Omental fat pad (tissue), 4 donors: Measurements from ENCODE around the gene BANF1. TPM values are rescaled to one million over a fixed set of nuclear protein-coding genes. Genes with fewer than 3 reads are reported as not detected.

Source experiments
- ATAC-seq: fragments of 150-250 bp; one replicate; pipeline ENCODE4 v1.9.1; 2016; ENCODE audit warnings: mild to moderate bottlenecking, moderate library complexity; ENCODE audit not compliant: low FRiP score
- DNase-seq: peaks from one replicate; pipeline ENCODE4 v3.0.0-alpha.2; 2019; ENCODE audit warnings: low spot score
- total RNA-seq, 4 donors: library from RNA; depleted of rRNA; stranded (reverse); fragments of >200 nt; gene quantifications; one replicate each; pipeline ENCODE4 v1.1.0, GENCODE V29; 2016
- TF ChIP-seq, protein P1 (sequence below), 3 donors: fragments of 450-650 bp; IDR thresholded peaks; one replicate each; pipeline ENCODE4 v1.5.1; 2016 to 2017; ENCODE audit warnings: antibody characterized with exemption in 3 of 3, mild to moderate bottlenecking in 3 of 3, moderate library complexity in 2 of 3

Gene BANF1
- total RNA-seq, 4 donors from 2014 or later: 24.6 to 40.8 (median 33.0) TPM

DNA sequence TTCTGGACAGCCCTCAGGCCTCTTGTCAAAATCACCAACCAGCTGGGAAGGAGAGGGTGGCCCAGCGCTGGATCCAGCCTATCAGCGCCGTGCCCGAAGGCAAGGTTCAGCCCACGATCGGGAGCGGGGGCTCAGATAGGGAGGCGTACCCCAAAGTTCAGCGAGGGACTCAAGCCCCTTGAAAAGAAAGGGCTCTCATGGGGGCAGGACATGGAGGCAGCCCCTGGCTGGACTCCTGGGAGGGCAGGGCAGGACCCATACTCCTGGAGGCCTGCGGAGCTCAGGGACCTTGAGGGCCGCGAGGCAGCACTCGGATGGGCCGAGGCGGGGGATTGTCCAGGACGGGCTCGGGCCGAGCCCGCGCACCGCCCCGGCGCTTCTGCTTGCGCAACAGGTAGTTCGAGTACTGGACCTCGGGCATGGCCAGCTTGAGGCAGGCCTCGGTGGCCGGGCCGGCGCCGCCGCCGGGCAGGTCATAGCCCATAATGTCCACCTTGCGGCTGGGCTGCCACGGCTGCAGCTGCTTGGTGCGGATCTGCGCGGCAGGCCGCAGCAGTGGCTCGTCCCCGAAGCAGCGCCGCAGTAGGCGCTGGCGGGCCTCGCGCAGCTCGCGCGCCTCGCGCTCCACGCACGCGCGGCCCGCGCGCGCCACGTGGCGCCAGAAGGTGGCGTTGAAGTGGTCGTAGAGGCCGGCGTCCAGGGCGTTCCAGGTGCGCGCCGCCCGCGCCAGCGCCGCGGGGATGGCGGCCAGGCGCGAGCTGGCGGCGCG, 40.1 kb downstream of the BANF1 start:
- ATAC-seq: no peak
- TF ChIP-seq, protein P1, sequence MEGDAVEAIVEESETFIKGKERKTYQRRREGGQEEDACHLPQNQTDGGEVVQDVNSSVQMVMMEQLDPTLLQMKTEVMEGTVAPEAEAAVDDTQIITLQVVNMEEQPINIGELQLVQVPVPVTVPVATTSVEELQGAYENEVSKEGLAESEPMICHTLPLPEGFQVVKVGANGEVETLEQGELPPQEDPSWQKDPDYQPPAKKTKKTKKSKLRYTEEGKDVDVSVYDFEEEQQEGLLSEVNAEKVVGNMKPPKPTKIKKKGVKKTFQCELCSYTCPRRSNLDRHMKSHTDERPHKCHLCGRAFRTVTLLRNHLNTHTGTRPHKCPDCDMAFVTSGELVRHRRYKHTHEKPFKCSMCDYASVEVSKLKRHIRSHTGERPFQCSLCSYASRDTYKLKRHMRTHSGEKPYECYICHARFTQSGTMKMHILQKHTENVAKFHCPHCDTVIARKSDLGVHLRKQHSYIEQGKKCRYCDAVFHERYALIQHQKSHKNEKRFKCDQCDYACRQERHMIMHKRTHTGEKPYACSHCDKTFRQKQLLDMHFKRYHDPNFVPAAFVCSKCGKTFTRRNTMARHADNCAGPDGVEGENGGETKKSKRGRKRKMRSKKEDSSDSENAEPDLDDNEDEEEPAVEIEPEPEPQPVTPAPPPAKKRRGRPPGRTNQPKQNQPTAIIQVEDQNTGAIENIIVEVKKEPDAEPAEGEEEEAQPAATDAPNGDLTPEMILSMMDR (IDR thresholded peaks at IDR 0.05): no peak
- no peak for DNase-seq

DNA sequence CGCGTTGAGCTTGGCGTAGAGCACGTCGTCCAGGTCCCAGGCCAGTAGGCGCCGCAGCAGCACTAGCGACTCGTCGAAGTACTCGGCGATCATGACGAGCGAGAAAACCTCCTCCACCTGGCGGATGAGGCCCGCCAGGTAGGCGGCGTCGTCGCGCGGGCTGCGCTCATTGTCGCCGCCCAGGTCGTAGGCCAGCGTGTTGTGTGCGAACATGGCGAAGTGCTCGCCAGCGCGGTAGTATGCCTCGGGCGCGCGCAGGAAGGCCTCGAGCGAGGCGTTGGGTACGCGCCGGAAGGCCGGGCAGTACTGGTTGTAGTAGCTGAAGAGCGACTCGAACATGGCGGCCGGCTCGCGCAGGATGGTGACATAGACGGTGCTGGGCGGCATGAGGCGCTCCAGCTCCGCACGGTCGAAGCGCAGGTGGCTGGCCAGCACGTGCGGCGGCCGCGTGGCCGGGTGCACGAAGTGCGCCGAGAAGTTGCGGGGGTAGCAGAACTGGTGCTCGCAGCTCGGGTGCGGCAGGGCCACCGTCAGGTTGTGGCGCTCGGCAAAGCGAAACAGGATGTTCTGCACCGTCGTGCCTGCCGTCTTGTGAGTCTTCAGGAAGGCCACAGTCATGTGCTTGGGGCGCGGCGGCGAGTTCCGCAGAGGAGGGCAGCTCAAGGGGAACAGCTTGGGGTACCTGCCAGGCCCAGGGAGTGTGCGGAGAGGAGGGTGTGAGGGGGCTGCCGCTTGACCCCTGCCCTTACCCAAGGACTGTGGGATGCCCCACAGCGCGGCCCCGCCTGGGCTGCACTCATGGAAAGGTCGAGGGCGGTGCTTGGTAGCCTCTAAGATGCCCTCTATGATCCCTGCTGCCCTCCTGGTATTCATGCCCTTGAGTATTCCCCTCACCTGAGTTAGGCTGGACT, 40.9 kb downstream of the BANF1 start:
- ATAC-seq (no peak), DNase-seq (no peak)
- TF ChIP-seq, protein P1 (IDR thresholded peaks at IDR 0.05): no peak

DNA sequence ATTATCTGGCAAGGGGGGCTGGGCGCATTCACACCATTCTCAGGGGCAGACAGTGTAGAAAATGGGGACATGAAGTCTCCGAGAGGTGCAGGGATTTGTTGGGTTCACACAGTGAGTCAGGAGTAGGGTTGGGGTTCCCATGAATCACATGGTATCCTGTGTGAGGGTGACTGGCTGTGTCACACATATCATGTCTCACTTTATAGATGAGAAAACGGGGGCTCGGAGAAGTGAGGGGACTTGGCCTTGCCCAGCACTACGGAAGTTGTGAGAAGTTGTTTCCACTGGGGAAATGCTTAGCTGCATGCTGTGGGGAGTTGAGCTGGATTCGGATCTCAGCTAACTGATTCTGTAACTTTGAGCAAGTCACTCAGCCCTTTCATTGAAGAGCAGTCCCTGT, 42.5 kb downstream of the BANF1 start:
- DNase-seq: no peak
- TF ChIP-seq, protein P1 (IDR thresholded peaks at IDR 0.05): no peak
- no peak for ATAC-seq

DNA sequence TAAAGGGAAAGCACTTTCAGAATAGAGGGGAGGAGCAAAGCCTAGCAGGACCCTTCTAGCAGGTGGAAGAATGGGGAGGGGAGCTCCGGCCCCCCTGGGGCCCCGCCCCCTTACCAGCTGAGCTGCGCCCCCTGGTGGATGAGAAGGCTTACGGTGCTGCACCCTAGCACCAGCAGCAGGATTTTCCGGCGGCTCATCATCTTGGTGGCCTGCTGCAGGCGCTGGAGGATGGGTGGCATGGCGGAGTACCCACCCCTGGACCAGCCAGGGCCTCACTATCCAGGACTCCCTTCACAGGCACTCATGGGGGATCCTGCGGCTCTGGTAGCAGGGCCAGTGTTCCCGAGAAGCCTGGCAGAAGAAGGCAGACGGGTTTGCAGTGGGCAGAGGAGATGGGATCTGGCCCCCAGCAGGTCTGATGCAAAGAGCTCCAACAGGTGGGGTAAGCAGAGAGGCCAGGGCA, 42.9 kb downstream of the BANF1 start:
- DNase-seq: peak; percentile 74
- TF ChIP-seq, protein P1 (IDR thresholded peaks at IDR 0.05): peak in 2 of 3 donors; percentile 37 to 39
- ATAC-seq: peak; percentile 60

DNA sequence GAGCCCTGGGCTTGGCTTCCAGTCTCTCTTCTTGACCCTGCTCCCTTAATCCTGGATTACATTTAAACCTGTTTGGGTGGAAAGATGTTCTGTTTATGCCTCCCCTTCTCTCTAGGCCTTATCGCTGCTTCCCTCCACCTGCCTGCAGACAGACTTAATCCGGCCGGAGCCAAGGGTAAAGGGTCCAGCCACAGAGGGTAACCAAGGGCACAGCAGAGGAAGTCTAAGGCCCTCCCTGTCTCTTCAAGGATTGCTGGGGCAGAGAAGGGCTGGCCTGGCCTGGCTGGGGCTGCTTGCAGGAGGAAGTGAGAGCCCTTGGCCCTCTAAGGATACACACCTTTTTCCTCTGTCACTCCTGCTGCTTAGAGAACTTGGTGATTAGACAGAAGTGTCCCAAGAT, 44.6 kb downstream of the BANF1 start:
- TF ChIP-seq, protein P1 (IDR thresholded peaks at IDR 0.05): no peak
- DNase-seq (no peak), ATAC-seq (no peak)

DNA sequence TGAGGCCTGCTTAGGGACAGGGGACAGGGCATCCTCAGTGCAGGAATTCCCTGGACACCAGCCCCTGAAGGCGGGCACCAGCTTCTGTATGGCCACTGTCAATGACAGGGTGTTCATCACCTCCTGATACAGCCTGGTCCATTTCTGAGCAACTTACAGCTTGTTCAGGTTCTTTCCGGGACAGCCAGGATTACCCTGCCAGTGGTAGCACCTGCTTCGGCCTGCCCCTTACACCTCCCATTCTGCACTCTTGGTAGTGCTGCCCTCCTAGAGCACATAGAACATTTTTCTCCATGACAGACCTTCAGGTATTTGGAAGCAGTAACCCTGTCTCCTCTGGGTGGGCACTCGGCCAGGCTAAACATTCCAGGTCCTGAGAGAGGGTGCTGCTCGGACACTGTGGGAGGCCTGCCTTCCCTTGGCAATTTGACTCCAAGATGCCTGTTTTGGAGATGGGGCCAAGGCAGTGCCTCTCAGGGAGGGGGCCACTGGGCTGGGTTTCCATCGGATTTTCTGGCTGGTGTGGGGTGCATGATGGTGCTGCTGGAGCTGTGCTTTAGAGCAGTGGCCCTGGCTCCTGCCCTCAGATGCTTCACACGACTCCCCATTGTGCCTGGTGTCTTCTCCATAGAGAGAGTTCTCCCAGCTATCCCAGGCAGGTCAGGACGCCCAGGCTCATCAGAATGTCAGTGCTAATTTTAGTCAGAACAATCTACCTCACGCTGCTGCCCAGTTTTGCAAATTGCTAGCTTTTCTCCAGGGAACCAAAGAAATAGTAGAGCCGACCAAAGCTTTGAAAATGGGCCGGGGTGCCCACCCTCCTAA, 45.5 kb downstream of the BANF1 start:
- ATAC-seq (no peak), DNase-seq (no peak)
- TF ChIP-seq, protein P1 (IDR thresholded peaks at IDR 0.05): no peak
